ENCODE measurements around the gene ADAM8.
"Not testable (repeated sequence)": the region's sequence is repeated elsewhere in the genome, so short reads cannot be mapped to it uniquely, and the experiment has no call there.

Gene ADAM8

DNA sequence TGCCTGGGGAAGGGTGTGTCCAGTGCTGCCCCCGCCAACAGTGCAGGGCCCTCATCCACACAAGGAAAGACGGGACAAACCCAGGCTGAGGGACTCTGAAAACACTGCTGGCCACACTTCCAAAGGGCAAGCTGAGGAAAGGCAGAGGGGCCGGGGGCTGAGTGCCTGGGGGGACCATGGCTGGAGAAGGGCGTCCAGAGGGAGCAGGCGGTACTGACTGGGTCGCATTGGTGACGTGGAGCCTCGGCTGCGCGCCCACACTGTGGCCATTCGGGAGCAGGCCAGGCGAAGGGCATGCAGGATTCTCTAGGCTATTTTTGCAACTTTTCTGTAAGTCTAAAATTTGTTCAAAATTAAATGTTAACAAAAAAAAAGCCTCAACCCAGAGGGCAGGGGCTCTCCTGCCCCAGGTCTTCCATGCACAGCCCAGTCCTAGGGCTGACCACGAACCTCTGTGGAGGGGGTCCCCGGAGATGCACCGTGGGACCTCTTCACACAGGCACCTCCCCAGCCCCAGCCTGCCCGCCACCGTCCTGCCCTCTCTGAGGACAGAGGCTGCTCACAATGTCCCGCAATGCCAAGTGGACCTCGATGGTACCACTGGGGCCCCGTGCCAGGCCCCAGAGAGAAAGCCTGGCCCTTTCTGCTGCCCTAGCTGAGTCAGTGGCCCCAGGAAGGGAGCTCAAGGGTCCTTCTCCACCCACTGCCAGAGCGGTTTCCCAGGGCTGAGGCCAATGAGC, 10.4 kb downstream of the ADAM8 start:
- no peak for DNase-seq

DNA sequence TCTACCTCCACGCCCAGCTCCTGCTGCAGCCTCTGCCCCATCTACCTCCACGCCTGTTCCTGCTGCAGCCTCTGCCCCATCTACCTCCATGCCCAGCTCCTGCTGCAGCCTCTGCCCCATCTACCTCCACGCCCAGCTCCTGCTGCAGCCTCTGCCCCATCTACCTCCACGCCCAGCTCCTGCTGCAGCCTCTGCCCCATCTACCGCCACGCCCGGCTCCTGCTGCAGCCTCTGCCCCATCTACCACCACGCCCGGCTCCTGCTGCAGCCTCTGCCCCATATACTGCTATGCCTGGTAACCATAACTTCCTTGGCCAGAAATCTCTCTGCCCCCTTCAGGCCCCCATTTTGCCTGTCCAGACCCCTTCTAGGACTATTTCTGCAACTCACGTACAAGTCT, 11.6 kb downstream of the ADAM8 start:
- DNase-seq = not testable (repeated sequence)

DNA sequence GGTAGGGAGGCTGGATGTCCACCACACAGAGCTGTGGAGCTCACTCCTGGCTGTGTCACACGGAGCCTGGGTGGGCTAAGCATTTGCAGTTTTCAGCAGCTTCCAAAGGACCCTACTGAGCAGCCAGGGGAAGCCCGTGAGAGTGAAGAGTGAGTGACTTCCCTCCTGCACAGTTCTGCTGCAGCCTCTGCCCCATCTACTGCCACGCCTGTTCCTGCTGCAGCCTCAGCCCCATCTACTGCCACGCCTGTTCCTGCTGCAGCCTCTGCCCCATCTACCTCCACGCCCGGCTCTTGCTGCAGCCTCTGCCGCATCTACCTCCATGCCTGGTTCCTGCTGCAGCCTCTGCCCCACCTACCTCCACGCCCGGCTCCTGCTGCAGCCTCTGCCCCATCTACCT, 12.2 kb downstream of the ADAM8 start:
- DNase-seq = no peak

DNA sequence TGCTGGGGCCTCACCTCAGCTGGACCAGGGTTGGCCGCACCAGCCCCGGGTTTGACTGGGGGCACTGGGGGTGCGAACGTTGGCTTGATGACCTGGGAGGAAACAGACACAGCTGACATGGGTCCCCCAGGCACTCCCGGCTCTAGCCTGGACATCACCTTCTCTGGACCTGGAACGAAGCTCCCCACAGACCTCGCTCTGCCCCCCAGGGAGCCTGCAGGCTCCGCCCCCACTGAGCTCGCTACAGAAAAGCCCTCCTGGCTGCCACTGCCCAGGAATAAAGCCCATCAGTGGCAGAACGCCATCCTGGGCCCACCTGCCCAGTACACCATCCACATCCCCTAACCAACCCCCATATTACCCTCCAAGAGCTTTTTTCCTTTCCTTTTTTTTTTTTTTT, 13.0 kb downstream of the ADAM8 start:
- no peak for DNase-seq

DNA sequence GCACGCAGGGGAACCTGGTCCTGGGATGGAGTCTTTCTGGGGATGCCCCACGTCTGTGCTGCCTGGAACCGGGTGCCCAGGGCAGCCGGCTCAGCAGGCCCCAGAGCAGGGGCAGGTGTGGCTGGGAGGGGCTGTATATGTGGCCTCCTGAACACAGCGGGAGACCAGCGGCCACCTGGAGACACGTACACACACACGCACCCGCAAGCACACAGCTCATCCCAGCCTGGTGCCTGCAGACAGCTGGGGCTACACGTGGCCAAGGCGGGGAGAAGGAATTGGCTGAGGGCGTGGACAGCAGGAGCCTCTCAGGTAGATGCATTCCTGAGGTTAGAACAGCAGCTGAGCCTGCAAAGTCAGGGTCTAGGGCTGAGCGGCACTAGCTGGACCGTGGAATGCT, 14.0 kb downstream of the ADAM8 start:
- no peak for DNase-seq

DNA sequence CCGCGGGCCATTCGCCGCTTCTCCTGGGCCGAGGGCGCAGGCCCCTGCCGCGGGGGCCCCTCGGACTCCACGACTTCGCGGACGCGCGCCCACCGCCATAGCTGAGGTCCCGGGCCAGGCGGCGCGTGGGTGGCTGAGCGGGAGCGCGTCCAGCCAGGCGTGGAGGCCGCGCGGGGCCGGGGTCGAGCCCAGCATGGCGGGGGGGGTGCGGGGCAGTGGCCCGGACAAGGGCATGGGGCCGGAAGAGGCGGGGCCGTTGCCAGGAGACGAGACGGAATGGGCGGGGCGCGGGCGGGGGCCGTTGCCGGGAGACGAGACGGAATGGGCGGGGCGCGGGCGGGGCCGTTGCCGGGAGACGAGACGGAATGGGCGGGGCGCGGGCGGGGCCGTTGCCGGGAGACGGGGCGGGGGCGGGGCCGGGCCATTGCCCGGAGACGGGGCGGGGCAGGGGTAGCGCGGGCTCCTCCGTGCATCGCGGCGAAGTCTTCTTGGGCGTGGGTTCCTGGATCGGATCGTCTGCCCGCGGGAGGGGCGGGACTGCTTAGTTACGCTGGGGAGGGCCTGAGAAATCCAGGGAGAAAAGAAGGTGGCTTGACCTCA, 14.8 kb downstream of the ADAM8 start:
- DNase-seq = peak; percentile 80

DNA sequence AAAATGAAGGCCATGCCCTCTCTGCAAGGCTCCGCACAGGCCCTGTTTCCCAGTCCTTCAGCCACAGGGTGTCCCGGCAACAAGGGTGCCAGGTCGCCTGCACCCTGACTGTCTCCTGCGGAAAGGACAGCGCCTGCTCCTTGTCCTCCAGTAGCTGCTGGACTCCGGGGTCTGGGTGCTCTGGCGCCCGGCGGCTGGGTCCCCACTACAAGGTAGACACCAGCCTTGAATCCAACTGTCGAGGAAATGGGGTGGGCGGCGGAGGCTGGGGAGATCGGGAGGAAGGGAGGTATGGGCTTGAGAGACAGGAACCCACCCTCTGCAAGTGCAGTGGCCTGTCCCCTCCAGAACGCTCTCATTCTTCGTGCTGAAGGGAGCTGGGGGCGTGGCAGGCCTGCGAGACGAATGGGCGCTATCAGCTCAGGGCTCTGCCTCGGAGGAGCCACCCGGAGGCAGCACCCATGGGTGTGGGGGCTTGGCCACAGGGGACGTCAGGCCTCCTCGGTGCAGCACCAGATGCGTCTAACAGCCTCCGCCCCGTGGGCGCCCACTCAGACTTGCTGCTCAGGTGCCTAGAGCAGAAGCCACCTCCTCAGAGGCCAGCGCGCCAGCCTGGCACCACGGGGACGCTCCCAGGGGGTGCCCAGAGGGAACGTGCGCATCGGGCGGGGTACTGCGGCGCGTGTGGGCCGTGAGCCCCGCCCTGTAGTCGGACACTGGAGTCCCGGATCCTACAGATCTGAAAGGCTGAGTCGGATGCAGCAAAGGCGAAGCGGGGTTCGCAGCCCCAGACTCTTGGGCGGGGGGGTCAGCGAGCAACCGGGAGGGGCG, 15.6 kb downstream of the ADAM8 start:
- DNase-seq = peak; percentile 69

DNA sequence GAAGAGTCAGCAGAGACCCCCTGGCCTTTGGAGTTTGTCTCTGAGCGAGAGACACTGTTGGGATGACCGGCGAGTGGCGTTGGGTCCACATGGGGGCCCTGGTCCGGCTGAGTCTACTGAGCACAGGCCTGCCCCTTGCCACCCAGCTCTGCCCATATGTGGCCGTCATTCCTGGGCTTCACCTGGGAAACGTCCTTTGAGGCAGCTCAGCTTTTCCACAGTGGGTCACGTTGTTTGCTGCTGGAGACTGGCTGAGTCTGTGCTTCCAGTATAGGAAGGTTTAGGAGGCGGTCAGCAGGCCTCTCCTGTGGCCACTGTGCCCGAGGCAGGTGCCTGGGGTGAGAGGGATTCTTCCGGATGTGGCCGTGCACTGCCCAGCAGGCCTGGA, 17.1 kb downstream of the ADAM8 start:
- no peak for DNase-seq

DNA sequence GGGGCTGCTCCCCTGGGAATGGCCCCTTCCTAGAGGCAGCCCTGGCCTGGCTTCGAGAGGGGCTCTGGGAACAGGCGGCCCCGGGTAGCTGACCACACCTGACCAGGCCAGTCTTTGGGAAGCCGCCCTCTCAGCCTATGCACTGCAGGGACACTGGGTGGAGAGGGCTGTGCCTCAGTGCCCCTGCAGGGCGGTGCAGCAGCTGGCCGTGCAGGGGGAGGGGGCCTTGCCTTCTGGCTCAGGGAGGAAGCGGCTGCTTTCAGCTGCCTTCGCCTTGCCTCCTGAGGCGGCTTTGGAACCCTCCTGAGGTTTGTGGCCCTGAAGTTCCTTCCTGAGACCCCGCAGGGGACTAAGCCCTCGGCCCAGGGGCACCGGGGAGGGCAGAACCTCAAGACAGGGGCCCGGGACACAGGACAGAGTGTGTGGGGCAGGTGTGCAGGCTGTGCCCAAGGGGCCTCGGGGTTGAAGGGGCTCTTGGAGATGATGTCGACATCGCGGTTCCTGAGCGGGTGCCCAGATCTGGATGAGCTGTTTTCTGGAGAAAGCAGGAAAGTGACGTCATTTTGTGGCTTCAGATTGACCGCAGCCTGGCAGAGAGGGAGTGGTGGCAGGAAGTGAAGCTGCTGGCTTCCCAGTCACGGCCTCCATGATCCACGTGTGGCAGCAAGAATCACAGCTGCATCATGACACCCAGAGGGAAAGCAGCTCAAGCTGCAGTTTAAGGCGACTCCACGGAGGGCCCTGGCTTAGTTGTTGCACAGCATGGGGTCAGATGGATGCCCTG, 17.7 kb downstream of the ADAM8 start:
- peak; percentile 77 for DNase-seq

DNA sequence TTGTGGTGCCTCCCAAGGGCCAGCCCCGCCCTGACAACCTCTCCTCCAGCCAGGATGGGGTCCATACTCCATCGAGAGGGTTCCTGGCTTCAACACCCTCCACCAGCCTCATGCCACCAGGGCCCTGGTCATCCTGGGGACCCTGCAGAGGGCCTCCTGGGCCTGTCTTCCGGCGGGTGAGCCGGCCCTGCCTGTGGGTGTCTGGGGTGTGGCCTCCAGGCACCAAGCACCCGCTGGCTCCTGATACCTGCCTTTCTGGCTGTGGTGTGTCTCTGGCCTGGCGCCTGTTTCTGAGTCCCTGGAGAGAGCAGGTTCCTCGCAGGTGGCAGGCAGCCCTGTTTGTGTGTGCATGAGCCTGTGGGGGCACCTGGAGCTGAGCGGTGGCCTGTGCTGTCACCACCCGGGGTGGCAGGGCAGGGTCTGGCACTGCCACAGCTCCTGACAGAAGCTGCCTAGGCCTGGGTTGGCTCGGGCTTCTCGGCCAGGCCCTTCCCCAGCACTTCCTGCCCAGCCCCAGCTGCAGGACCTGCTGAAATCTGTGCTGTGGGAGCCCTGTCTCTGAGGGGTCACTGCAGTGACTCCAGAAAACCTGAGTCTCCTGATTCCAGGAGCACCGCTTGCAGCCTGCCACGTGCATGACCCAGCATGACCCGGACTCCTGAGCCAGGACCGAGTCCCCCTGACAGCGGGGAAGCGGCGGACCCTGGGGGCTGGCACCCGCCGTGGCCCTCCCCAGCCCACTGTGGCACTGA, 18.4 kb downstream of the ADAM8 start:
- DNase-seq = no peak

DNA sequence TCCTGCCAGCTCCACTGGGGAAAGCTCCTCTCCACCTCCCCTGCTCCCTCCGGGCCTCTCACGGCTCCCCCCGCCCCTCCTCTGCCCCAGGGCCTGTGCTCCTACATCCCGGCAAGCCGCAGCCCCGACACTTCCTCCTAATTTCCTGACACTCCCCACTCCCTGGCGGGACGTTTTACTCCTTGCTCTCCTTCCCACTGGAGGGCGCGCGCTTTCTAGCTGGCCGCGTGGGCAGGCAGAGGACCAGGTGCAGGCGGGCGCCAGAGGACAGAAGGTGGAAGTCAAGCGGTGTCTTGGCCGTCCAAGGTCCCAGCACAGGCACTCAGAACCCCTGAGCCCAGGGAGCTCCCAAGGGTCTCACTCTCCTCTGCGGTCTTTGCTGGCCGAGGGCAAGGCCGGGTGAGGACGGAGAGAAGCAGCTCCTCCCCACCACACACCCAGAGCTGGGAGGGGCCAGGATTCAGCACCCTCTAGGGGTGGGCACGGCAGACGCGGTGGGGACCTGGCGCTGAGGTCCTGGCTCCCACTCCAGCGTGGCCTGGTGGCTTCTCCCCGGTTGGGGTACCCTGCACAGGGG, 19.1 kb downstream of the ADAM8 start:
- DNase-seq = no peak

DNA sequence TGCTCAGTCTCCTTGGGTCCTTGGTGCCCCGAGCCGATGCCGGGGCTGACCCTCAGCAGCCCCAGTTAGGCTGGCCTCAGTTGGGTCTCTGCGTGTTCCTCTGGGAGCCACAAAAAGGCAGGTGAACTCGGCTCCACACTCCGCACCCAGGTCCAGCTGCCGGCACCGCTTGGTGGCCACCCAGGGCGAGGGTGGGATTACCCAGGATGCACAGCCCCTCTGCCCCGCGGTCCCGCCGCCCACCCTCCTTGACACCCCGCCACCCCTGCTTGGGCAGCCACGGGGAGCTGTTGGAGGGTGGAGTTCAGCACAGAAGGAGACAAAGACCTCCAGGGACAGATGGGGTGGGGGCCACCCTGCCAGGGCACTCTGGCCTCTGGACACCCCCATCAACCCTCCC, 21.3 kb downstream of the ADAM8 start:
- DNase-seq = no peak

DNA sequence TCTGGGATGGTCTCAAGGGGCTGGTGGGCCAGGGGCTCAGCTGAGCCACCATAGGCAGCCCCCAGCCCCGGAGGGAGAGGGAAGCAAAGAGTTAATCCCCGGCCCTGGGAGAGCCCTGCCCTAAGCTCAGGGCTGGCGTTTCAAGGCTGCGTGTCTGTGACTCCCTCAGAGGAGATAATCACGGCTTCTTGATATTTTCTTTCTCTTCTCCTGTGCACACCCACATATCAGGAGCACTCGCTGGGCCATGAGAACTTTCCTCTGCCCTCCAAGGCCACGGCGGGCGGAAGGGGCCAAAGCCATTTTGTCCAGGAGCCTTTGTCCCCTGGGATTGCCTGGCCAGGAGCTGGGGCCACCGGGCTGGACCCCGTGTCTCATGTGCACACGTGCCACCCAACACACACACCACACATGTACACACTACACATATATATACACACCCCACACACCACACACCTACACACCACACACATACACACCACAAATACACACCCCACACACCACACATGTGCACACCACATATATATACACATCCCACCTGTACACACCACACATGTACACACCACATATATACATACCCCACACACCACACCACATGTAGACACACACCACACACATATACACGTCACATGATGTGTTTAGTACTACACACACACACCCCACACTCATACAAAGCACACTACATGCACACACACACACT, 22.1 kb downstream of the ADAM8 start:
- DNase-seq = no peak

DNA sequence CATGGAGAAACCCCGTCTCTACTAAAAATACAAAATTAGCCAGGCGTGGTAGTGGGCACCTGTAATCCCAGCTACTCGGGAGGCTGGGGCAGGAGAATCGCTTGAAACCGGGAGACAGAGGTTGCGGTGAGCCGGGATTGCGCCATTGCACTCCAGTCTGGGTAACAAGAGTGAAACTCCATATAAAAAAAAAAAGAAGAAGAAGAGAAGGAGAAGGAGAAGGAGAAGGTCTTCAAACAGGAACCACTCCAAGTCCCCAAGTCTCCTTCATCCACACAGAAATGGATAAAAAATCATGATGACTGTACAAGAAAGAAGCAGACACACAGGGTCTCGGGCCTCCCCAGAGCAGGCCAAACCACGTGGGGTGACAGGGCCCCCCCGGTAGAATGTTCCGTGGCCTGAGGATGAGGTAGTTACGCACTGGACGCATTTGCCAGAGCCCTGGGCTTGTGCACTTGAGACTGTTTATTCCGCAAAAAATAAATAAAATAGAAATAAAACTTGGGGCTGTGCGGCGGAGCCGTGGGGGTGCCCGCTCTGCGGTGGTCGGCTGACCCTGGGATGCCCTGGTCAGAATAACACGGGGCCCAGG, 23.2 kb downstream of the ADAM8 start:
- DNase-seq = no peak

DNA sequence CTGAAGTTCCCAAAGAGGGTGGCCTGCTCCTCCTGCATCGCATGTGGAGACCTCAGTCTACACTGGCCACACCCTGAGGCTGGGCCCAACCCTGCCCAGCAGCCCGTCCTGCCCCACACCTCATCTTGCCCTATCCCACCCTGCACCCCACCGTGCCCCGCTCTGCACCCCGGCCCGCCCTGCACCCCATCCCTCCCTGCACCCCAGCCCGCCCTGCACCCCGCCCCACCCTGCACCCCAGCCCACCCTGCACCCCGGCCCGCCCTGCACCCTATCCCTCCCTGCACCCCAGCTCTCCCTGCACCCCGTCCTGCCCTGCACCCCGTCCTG, 24.5 kb downstream of the ADAM8 start:
- no peak for DNase-seq

DNA sequence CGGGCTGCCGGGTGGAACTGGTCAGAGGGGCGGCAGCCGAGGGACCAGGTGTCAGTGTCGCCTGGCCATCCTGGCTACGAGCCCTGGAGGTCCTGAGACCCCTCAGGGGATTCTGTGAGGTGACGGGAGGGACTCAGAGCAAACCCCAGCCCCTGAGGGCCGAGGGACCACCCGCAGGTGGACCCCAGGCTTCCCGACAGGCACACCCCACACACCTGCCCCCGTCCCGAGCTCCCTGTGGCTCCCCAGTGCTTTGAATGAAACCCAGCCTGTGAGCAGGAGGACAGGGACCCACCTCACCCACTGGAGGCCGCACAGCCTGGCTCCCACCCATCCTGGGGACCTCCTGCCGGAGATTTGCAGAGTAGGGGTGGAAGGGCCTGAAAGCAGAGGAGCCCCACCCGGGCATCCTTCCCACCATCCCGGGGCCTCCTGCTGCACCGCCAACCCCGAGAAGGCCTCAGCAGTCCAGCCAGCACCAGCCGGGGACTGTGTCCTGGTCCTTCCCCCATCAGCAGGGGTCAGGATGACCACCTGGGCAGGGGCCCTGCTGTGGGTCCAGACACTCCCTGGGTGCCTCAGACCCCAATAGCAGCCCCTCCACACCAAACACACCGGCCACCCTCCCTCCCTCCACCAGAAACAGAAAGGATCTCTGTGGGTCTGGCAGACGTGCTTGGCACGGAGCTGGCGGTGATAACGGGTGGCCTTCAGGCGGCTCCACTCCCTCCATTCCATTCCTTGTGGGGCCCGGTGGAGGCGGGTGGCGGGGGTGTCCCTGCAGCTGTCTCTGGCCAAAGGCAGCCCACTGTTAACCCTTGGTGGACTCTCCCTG, 25.1 kb downstream of the ADAM8 start:
- no peak for DNase-seq

DNA sequence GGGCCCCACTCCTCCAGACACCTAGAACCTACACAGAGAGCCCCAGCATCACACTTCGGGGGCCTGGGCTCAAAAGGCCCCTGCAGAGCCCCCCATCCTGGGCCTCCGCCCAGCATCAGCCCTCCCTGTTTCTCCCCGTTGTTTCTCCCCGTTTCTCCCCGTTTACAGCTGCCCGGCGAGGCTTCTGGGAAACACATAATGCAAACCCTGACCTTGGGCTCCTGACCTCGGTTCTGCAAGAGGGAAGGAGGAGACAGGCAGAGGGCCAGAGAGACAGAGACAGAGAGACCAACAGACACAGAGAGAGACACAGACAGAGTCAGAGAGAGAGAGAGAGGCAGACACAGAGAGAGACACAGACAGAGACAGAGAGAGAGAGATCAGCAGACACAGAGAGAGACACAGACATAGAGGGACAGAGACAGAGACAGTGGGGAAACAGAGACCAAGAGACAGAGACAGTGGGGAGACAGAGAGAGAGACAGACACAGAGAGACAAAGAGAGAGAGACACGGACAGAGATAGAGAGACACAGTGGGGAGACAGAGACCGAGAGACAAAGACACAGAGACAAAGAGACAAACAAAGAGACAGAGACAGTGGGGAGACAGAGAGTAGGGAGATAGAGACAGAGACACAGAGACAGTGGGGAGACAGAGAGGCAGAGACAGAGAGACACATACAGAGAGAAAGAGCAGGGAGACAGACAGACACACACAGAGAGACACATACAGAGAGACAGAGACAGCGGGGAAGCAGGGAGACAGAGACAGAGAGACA, 26.5 kb downstream of the ADAM8 start:
- no peak for DNase-seq

DNA sequence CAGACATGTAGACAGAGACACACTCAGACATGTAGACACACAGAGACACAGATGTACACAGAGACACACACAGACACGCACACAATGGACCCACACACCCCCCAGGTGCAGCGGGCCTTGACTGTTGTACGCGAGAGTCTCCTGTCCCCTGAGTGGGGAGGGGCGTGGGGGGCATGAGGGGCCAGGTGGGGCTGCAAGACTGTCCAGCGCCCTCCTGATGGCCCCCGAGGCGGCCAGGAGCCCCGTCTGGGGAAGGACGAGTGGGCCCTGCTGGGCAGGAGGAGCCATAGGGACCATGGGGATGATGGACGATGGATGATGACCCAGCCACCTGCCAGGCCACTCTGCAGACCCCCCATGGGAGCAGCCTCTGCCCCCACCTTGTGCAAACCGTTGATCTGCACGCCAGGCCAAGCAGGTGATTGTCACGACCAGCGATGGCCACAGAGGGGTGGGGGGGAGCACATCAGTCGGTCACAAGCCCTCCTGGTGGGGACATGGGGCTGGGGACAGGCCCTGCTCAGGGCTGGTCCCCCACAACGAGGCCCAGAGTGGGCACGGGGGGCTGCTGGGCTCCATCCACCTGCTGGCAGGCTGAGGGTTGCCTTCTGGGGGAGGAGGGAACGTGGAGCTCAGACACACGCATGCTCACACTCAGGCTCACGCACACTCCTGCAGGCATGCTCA, 27.4 kb downstream of the ADAM8 start:
- DNase-seq = no peak

DNA sequence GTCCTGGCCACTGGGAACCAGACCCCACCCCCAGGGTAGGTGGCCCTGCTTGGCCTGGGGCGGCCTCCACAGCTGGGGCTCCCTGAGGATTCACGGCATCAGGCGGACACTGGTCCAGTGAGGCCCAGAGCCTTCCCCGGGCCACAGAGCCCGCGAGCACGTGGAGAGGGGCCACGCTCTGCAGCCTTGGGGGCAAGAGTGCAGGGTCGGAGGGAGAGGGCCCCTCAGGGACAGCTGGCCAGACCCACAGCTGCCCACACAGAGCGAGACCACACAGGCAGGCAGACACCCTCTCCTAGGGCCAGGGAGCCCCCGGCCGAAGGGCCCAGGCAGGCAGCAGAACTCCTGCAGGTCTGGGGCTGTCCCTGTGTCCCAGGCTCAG, 28.3 kb downstream of the ADAM8 start:
- DNase-seq = no peak

Measured in stimulated activated CD4-positive, alpha-beta T cell treated with anti-CD3 and anti-CD28 coated beads, Interleukin-4, amount 100 ng/mL, for 1 hour (primary cell).